Coronary artery (tissue), 2 donors: Measurements from ENCODE around the gene CXCL16.

Experiments
- DNase-seq: peaks from one replicate; pipeline ENCODE4 v3.0.0-alpha.2; 2017; ENCODE audit warnings: low spot score
- H3K27ac ChIP-seq, 2 donors: fragments of 200-600 bp; sonication (generic); one replicate each; pipeline ENCODE4 v1.5.1; 2016 to 2019
- H3K4me3 ChIP-seq: fragments of 200-600 bp; sonication (generic); 2 replicates; pipeline ENCODE4 v1.5.1; 2016; ENCODE audit warnings: mild to moderate bottlenecking, moderate library complexity
- TF ChIP-seq, protein P1 (sequence below): fragments of 200-600 bp; sonication (generic); IDR thresholded peaks from one replicate; pipeline ENCODE4 v1.5.1; 2019; ENCODE audit warnings: antibody characterized with exemption

Gene CXCL16

DNA sequence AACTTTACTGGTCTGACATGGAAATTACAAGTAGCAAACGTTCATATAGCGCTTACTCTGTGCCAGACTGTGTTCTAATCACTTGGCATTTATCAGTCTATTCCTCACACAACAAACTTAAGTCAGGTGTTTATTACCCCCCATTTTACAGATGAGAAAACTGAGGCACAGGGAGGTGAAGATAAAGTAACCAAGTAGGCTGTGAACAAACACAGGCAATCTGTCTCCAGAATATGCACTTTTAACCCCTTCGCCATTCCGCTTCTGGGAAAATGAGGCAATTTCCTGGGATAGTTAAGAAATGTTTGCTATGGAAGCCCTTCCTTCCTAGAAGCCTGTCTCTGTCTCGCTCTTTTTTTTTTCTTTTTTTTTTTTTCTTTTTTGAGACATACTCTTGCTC is 12.2 kb upstream of the CXCL16 start:
- DNase-seq = no peak
- Histone ChIP-seq H3K27ac (no peak overlapping the region), H3K4me3 (no peak overlapping the region)
- TF ChIP-seq, protein P1, sequence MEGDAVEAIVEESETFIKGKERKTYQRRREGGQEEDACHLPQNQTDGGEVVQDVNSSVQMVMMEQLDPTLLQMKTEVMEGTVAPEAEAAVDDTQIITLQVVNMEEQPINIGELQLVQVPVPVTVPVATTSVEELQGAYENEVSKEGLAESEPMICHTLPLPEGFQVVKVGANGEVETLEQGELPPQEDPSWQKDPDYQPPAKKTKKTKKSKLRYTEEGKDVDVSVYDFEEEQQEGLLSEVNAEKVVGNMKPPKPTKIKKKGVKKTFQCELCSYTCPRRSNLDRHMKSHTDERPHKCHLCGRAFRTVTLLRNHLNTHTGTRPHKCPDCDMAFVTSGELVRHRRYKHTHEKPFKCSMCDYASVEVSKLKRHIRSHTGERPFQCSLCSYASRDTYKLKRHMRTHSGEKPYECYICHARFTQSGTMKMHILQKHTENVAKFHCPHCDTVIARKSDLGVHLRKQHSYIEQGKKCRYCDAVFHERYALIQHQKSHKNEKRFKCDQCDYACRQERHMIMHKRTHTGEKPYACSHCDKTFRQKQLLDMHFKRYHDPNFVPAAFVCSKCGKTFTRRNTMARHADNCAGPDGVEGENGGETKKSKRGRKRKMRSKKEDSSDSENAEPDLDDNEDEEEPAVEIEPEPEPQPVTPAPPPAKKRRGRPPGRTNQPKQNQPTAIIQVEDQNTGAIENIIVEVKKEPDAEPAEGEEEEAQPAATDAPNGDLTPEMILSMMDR = no peak

- TF ChIP-seq, protein P1 = no peak
Measured at GRCh38 chr17:4750606-4751005, 10.9 kb upstream of the CXCL16 start.

DNA sequence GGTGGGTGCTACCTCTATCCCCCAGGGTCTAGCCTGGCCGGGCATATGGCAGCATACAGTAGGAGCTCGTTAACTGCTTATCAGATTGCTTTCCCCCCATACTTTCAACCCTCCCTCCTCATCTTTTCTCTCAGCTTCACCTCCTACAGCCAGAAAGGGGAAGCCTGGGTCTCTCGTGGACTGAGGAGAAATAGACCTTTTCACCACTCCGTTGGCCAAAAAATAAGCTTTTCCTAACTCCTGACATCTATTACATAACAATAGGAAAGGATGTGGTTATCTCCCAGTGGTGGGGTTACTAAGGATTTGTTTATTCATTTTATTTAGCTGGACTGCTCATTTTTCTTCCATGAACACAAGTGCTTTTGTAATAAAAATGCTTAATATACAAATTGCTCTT is 9.0 kb upstream of the CXCL16 start:
- Histone ChIP-seq H3K4me3 (no peak overlapping the region), H3K27ac (peak overlapping the region in 1 of 2 donors; percentile 44)
- TF ChIP-seq, protein P1 = no peak

More at GRCh38 chr17:4750606-4751005, 10.9 kb upstream of the CXCL16 start:
- H3K4me3 ChIP-seq = no peak overlapping the region
- DNase-seq = no peak
- no peak overlapping the region for H3K27ac ChIP-seq

GRCh38 chr17:4747847-4748246 is 8.1 kb upstream of the CXCL16 start:
- no peak for DNase-seq
- no peak overlapping the region for H3K4me3 ChIP-seq
- TF ChIP-seq, protein P1 = no peak

More for the DNA sequence above, 9.0 kb upstream of the CXCL16 start:
- DNase-seq = no peak

DNA sequence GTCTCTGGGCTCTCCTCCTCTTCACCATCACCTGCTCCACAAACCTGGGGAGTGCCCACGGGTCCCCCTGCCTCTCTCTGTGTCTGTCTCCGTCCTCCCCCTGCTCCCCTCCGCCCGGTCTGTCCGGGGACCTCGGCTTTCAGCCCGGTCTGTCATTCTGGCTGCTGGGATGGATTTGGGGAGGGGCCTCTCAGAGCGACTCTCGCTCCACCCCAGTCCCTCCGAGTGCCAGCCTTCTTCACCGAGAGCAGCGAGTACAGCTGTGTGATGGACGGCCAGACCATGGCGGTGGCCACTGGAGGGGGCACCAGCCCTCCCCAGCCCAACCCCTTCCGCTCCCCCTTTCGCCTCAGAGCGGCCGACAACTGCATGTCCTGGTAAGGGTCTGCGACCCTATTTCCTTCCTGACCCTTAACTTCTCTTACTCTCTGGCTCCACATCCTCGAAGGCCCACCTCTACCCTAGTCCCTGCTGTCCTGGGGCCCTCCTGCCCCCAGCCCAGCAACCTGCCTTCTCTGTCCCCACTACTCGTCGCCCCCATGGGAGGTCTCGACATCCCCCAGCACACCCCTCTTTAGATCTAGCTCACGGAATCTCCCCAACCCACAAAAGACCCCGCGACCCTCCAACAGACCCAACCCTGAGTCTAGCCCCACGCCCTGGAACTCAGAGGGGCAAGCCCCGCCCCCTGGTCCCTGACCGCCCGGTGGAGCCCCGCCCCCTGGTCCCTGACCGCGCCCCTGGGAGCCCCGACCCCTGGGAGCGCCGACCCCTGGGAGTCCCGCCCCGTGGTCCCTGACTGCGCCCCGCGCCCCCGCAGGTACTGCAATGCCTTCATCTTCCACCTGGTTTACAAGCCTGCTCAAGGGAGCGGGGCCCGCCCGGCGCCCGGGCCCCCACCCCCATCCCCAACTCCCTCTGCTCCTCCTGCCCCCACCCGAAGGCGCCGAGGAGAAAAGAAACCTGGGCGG is 5.6 kb upstream of the CXCL16 start:
- no peak overlapping the region for H3K4me3 ChIP-seq
- H3K27ac ChIP-seq = no peak overlapping the region
- no peak for DNase-seq
- TF ChIP-seq, protein P1 = no peak

More at GRCh38 chr17:4747847-4748246, 8.1 kb upstream of the CXCL16 start:
- peak overlapping the region in 1 of 2 donors; percentile 28 for H3K27ac ChIP-seq

DNA sequence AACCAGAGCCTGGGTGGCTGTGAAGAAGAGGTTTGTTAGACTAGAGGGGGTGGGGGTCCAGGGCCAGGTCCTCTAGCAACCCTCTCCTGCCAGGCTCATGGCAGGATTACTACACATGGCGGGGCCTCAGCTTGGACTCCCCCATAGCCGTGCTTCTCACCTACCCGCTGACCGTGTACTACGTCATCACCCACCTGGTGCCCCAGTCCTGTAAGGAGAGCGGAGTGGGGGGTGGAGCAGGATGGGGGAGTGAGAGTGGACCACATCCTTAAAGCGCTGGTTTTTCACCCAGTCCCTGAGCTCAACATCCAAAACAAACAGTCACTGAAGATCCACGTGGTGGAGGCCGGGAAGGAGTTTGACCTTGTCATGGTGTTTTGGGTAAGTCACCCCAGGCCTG is 4.2 kb upstream of the CXCL16 start:
- TF ChIP-seq, protein P1 = no peak
- H3K27ac ChIP-seq = no peak overlapping the region
- no peak for DNase-seq
- no peak overlapping the region for H3K4me3 ChIP-seq

DNA sequence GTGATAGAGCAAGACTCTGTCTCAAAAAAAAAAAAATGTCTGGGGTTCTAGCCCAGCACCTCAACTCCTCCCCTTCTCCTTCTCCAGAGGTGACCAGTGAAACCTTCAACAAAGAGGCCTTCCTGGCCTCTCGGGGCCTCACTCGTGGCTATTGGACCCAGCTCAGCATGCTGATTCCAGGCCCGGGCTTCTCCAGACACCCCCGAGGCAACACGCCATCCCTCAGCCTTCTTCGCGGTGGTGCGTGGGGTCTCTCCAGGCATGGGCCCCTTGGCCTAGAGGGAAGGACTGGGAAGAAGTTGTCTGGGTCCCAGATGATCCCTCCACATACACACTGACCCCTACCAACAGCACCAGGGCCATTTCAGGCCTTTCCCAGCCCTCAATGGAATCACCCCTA is 3.5 kb upstream of the CXCL16 start:
- TF ChIP-seq, protein P1 = no peak
- no peak overlapping the region for H3K4me3 ChIP-seq
- no peak for DNase-seq
- no peak overlapping the region for H3K27ac ChIP-seq
